GM18502 (cell line): ENCODE data around the gene WWOX.

ENCODE experiments used
- ATAC-seq: cut with Tn5 transposase; IDR thresholded peaks from one replicate; pipeline ENCODE4 v1.9.1; 2021; ENCODE audit warnings: mild to moderate bottlenecking; ENCODE audit not compliant: unreplicated experiment, poor library complexity

WWOX gene

GRCh38 chr16:78323315-78323714, 223.9 kb downstream of the WWOX start:
- no peak for ATAC-seq

- ATAC-seq: no peak
Measured at GRCh38 chr16:78324649-78325285, 225.3 kb downstream of the WWOX start.

DNA sequence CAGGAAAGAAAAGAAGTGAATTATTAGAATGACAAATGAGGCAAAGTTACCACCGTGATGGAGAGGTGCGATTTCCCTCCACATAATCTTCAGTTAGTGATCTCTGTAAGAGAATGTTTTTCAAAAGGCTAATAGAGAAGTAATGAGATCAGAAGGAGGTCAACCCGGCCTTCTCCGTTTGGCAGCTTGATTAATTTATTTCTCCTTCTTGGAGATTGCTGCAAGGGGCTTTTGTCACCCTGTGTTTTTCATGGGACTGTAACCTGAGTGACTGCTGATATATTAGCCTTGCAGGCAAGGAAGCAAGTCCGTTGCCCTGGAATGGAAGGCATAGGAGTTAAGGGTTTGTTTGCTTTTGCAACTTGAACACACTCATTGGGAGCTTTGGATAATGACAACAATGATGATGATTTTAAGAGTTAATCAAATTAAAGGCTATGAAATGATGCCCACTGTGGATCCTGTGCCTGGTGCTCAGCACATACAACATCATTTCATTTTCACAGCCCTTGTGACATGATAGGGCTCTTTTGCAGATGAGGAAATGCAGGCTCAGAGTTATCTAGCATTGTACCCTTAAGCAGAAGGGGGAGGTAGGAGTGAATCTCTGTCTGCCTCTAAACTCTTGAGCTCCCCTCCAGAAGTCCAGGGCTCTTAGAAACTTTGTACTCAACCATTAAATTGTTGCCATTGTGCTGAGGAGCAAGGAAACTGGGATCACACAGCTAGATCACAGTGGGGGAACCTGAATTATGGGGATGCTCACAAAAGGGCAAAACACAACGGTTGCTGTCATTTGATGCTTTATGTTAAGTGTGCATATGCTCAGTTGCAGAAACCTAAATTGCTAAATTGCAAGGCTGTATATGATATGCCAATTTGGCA, 226.3 kb downstream of the WWOX start:
- no peak for ATAC-seq

- no peak for ATAC-seq
Measured at GRCh38 chr16:78326731-78327130, 227.3 kb downstream of the WWOX start.

- no peak for ATAC-seq
Measured at GRCh38 chr16:78331731-78332130, 232.3 kb downstream of the WWOX start.

DNA sequence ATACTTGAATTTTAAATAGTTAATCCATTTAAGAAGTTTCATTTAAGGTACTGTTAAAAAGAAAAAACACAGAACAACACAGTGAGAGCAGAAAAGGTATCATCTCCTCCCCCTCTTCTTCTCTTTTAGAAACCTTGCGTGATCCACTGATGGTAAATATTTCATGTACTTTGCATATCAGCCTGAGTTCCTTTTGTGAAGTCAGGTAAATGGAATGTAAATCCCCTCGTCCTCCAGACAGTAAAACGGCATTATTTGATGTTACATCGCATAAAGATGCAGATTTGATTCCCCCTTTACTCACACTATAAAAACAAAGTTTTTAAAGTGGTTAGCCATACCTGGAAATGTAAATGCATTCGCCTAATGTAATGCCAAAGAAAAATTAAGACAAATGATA, 234.4 kb downstream of the WWOX start:
- ATAC-seq: no peak

DNA sequence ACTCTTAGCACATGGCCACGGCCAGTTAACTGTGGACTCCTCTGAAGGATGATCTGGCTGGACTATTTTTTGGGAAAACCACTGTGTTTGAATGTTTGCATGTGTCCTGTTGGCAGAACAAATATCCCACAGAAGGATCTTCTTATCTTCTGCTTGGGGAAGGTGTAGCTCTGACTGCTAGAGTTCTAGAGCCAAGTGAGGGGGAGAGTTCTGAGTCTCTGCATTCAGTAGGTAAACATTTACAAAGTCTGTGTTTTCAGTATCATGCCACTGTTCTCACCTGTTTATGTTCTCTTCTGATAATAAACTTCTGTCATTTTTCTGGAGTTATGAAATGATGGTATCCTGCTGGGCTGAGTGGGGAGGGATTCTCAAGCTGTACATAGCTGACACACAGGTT, 241.1 kb downstream of the WWOX start:
- no peak for ATAC-seq

DNA sequence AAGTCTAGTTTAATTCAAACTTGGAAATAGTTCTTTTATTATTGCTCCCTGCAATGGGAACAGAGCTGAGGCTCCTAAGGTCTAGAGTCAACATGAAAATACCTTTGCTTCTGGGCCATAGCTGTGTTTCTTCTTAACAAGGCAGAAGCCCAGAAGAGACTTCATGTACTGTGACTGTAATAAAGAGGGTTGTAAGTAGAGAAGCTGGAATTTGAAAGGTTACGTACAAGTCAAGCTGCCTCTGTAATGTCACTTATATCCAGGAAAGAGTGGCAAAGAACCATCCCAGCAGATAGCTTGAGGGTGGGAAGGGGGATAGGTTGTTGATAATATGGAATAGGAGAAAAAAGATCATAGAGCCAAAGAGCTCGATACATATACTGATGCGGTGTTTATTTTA, 248.6 kb downstream of the WWOX start:
- no peak for ATAC-seq

GRCh38 chr16:78348886-78349285, 249.4 kb downstream of the WWOX start:
- no peak for ATAC-seq

DNA sequence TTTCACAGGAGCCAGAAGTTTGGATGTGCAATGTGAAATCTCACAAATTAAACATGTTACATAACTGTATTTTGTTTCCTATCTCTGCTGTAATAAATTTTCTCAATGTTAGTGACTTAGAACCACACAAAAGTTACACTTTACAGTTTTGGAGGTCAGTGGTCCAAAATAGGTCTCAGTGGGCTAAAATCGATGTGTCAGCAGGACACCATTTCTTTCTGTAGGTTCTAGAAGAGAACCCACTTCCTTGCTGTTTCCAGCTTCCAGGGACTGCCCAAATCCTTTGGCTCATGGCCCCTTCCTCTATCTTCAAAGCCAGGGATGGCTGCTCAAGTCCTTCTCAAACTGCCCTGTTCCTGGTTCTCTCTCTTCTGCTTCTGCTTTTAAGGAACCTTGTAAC, 252.7 kb downstream of the WWOX start:
- ATAC-seq: no peak

GRCh38 chr16:78353640-78354275, 254.3 kb downstream of the WWOX start:
- no peak for ATAC-seq

DNA sequence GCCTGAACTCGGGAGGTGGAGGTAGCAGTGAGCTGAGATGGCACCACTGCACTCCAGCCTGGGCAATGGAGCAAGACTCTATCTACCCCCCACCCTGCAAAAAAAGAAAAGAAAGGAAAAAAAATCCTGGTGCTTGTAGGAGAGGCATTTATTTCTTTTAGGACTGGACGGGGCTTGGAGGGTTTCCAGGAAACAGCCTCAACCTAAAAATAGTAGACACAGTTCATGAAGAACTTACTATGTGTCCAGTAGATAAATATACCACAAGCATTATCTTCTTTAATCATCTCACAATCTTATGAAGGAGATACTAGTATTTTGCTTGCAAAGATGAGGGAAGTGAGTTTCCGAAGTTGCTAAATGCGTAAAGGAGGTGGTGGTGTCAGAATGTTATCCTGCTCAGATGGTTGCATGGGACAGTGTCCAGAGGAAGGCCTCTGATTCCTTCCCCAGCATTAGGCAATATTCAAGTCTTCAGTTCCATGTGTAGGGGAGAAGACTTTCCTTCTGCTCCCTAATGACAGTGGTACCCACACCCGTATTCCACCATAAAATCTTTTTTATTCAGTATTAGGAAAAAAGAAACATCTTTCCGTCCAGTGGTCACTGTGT, 263.2 kb downstream of the WWOX start:
- ATAC-seq: no peak

DNA sequence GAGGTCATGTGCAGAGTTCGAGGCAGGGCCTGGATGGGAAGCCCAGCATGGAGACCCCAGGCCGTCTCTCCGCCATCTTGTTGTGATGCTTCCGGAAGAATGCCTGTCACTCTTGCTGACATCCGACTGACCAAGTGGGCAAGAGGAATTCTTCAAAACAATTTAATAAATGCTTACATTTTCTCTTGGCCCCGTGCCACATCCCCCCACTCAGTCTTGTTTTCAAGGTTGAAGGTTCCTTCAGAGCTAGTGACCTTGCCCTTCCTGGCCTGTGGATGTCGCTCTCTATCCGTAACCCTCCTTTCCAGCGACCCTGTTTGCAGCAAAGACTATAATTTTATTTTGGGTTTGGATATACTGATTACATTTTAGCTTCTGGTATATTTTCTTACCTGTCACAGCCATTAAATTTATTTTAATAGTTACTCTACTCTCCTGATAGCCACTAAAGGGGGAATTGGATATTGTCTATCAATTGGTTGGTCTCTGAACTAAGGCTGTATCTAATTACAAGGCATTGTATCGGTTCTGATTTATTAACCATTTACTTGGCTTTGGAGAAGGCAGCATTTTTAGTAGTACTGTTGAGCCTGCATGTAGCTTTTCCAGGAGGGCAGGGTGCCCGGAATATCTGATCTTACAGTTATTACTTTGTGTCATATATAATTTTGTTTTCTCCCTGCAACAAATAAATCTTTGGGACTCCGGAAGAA, 264.5 kb downstream of the WWOX start:
- ATAC-seq: no peak

DNA sequence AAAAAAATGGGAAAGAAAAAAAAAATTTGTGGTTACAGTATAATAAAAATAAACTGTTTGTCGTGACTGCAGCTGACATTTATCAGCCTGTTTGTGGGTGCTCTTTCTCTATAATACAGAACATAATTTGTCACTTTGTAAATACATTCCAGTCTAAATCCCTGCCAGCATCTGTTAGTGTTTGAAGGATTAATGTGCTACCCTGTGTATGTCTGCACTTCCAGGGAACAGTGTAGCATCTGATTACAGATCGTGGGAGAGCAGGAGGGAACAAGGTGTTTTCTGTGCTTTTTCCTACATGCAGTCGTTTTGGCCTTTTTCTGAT, 265.1 kb downstream of the WWOX start:
- ATAC-seq: no peak

GRCh38 chr16:78365366-78365765, 265.9 kb downstream of the WWOX start:
- no peak for ATAC-seq

DNA sequence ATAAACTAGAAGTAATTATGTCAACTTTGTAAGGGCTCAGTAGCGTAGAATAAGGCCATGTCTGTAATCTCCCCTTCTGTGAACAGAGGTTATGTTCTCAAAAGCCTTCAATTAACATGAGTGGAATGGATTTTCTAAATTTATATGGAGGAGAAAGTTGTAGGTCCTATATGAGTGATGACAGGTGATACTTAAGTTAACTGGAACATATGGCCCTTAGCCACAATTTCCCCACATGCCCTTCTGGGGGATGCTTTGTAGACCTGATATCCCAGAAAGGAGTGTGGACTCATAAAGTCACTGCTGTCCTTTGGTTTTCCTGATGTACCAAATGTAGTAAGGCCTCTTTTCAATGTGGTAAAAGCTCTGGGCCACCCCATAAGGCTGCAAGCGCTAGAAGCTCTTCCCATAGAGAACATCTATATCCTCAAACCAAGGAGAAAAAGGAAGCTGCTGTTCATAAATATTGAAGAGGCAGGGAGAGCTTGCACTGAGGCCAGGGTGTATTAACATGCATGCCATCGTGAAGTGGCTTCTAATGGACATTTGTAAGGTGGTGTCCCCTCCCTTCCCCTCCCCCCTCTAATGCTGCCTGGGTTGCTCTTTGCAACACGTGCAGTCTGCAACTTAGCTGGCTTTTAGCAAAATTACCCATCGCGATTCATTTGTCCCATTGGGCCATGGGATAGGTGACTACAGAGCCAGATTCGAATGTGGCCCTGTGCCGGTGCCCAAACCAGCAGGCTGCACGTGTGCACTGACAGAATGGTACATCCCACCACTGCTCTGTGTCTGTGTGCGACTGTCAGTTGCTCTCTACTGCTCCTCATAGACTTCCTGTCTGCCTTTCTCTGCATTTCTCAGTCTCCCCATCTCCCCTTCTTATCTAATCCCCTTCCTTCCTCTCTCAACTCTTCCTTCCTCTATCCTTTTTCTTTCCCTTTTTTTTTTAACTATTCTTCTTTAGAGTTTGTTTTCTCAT, 269.0 kb downstream of the WWOX start:
- ATAC-seq: no peak

GRCh38 chr16:78372277-78372676, 272.8 kb downstream of the WWOX start:
- no peak for ATAC-seq

GRCh38 chr16:78375055-78375679, 275.7 kb downstream of the WWOX start:
- ATAC-seq: no peak

GRCh38 chr16:78376452-78376851, 277.0 kb downstream of the WWOX start:
- ATAC-seq: no peak
